Neural cell (in vitro differentiated cells): ENCODE data around the gene IFIT2. TPM values are rescaled to one million over a fixed set of nuclear protein-coding genes. Genes with fewer than 3 reads are reported as not detected.

Experiments used
- H2AFZ ChIP-seq: fragments of 200-600, 300-800 bp; sonication (generic), shearing (Covaris generic); 2 replicates; pipeline ENCODE4 v1.6.0; 2014; ENCODE audit warnings: low read depth, mild to moderate bottlenecking, antibody characterized with exemption, low read length, moderate library complexity
- H3F3A ChIP-seq: fragments of 200-600 bp; shearing (Covaris generic); 2 replicates; pipeline ENCODE4 v1.6.1; 2016; ENCODE audit warnings: mild to moderate bottlenecking, moderate library complexity, mixed read lengths, antibody characterized with exemption, low read length; ENCODE audit not compliant: insufficient read depth, poor library complexity, severe bottlenecking
- H3K27ac ChIP-seq: fragments of 200-600, 300-800 bp; sonication (generic), shearing (Covaris generic); 2 replicates; pipeline ENCODE4 v1.5.1; 2014; ENCODE audit warnings: mild to moderate bottlenecking, low read length, moderate library complexity
- H3K27me3 ChIP-seq: fragments of 300-800, 200-600 bp; sonication (generic), shearing (Covaris generic); 2 replicates; pipeline ENCODE4 v1.6.0; 2014; ENCODE audit warnings: mild to moderate bottlenecking, low read depth, low read length, moderate library complexity; ENCODE audit not compliant: insufficient read depth
- H3K36me3 ChIP-seq: fragments of 300-800, 200-600 bp; sonication (generic), shearing (Covaris generic); 2 replicates; pipeline ENCODE4 v1.5.1; 2014; ENCODE audit warnings: mild to moderate bottlenecking, antibody characterized with exemption, low read length, moderate library complexity; ENCODE audit not compliant: insufficient read depth
- H3K4me2 ChIP-seq: fragments of 300-800, 200-600 bp; sonication (generic), shearing (Covaris generic); 2 replicates; pipeline ENCODE4 v1.6.0; 2014; ENCODE audit warnings: mild to moderate bottlenecking, low read length
- H3K4me3 ChIP-seq: fragments of 300-800, 200-600 bp; sonication (generic), shearing (Covaris generic); 2 replicates; pipeline ENCODE4 v1.5.1; 2014; ENCODE audit warnings: mild to moderate bottlenecking, low read length, moderate library complexity
- H3K79me2 ChIP-seq: fragments of 200-600 bp; shearing (Covaris generic); replicated peaks from 2 replicates; pipeline ENCODE4 v1.6.0; 2014; ENCODE audit warnings: mild to moderate bottlenecking, low read length, moderate library complexity; ENCODE audit not compliant: insufficient read depth
- H3K9ac ChIP-seq: fragments of 300-800, 200-600 bp; sonication (generic), shearing (Covaris generic); 2 replicates; pipeline ENCODE4 v1.6.1; 2016; ENCODE audit warnings: mild to moderate bottlenecking, low read length, mixed read lengths
- H3K9me2 ChIP-seq: fragments of 200-600 bp; shearing (Covaris generic); 2 replicates; pipeline ENCODE4 v1.6.1; 2016; ENCODE audit warnings: mild to moderate bottlenecking, low read length, mixed read lengths; ENCODE audit not compliant: insufficient read depth
- H3K9me3 ChIP-seq: fragments of 200-600, 300-800 bp; sonication (generic), shearing (Covaris generic); 2 replicates; pipeline ENCODE4 v1.6.1; 2016; ENCODE audit warnings: mild to moderate bottlenecking, mixed run types, low read length, moderate library complexity, mixed read lengths
- H4K20me1 ChIP-seq: fragments of 200-600 bp; shearing (Covaris generic); 2 replicates; pipeline ENCODE4 v1.6.1; 2016; ENCODE audit warnings: mild to moderate bottlenecking, mixed run types; ENCODE audit not compliant: insufficient read depth
- CTCF ChIP-seq: fragments of 450-650 bp; IDR thresholded peaks from 2 replicates; pipeline ENCODE4 v1.5.1; 2014; ENCODE audit warnings: antibody characterized with exemption, mild to moderate bottlenecking, moderate library complexity; ENCODE audit not compliant: poor library complexity, severe bottlenecking
- EP300 ChIP-seq: fragments of 450-650 bp; conservative IDR thresholded peaks from 2 replicates; pipeline ENCODE4 v1.6.1; 2014; ENCODE audit warnings: antibody characterized with exemption, mild to moderate bottlenecking, moderate library complexity; ENCODE audit not compliant: poor library complexity, severe bottlenecking
- EZH2 ChIP-seq: fragments of 200-600, 300-800 bp; shearing (Covaris generic), sonication (generic); IDR thresholded peaks from 2 replicates; pipeline ENCODE4 v1.6.1; 2014; ENCODE audit warnings: antibody characterized with exemption, low read length, borderline replicate concordance, mild to moderate bottlenecking; ENCODE audit not compliant: insufficient read depth, poor library complexity, severe bottlenecking
- MXI1 ChIP-seq: fragments of 450-650 bp; conservative IDR thresholded peaks from 2 replicates; pipeline ENCODE4 v1.6.1; 2014; ENCODE audit warnings: antibody characterized with exemption, mild to moderate bottlenecking; ENCODE audit not compliant: poor library complexity, severe bottlenecking
- POLR2AphosphoS5 ChIP-seq: IDR thresholded peaks from 2 replicates; pipeline ENCODE4 v1.6.1; 2012
- RAD21 ChIP-seq: fragments of 450-650 bp; conservative IDR thresholded peaks from 2 replicates; pipeline ENCODE4 v1.6.1; 2014; ENCODE audit warnings: antibody characterized with exemption, mild to moderate bottlenecking, moderate library complexity
- REST ChIP-seq: IDR thresholded peaks from 2 replicates; pipeline ENCODE4 v1.6.1; 2012; ENCODE audit warnings: borderline replicate concordance
- SMC3 ChIP-seq: fragments of 450-650 bp; conservative IDR thresholded peaks from 2 replicates; pipeline ENCODE4 v1.6.1; 2014; ENCODE audit warnings: antibody characterized with exemption, mild to moderate bottlenecking, moderate library complexity; ENCODE audit not compliant: poor library complexity
- TAF1 ChIP-seq: IDR thresholded peaks from 2 replicates; pipeline ENCODE4 v1.6.1; 2012; ENCODE audit warnings: low read depth
- polyA plus RNA-seq: library from polyadenylated mRNA; depleted of rRNA; stranded (reverse); fragments of >200 nt; gene quantifications from 2 replicates; pipeline ENCODE4 v1.2.3, GENCODE V29; 2014

Gene IFIT2
- polyA plus RNA-seq, 1 donor from 2014 or later = 0.26 TPM

GRCh38 chr10:89262086-89263051 is 39.5 kb upstream of the IFIT2 start:
- H3K9me3 ChIP-seq = no peaks in the 10 kb centered on the region
- no peak overlapping the region for H3K4me2 ChIP-seq
- no peaks in the 10 kb centered on the region for H3K36me3 ChIP-seq
- H3K4me3 ChIP-seq = no peak overlapping the region
- no peak overlapping the region for H3K27ac ChIP-seq
- no peaks in the 10 kb centered on the region for H4K20me1 ChIP-seq
- TF ChIP-seq TAF1 (no peak), EP300 (no peak), SMC3 (no peak), CTCF (no peak), EZH2 (no peak), MXI1 (no peak), POLR2AphosphoS5 (no peak), RAD21 (no peak), REST (no peak)
- no peak overlapping the region for H2AFZ ChIP-seq
- H3K9ac ChIP-seq = no peak overlapping the region
- H3F3A ChIP-seq = no peaks in the 10 kb centered on the region
- H3K79me2 ChIP-seq = no peaks in the 10 kb centered on the region
- no peaks in the 10 kb centered on the region for H3K27me3 ChIP-seq
- H3K9me2 ChIP-seq = no peaks in the 10 kb centered on the region

GRCh38 chr10:89263091-89263490 is 38.8 kb upstream of the IFIT2 start:
- no peaks in the 10 kb centered on the region for H4K20me1 ChIP-seq
- no peaks in the 10 kb centered on the region for H3K9me2 ChIP-seq
- H3K27me3 ChIP-seq = no peaks in the 10 kb centered on the region
- TF ChIP-seq EZH2 (no peak), CTCF (no peak), REST (no peak), TAF1 (no peak), MXI1 (no peak), EP300 (no peak), RAD21 (no peak), POLR2AphosphoS5 (no peak), SMC3 (no peak)
- H3K9me3 ChIP-seq = no peaks in the 10 kb centered on the region
- H3K79me2 ChIP-seq = no peaks in the 10 kb centered on the region
- H3K36me3 ChIP-seq = no peaks in the 10 kb centered on the region
- H3K4me3 ChIP-seq = no peak overlapping the region
- no peak overlapping the region for H3K27ac ChIP-seq
- no peak overlapping the region for H2AFZ ChIP-seq
- H3F3A ChIP-seq = no peaks in the 10 kb centered on the region
- H3K9ac ChIP-seq = no peak overlapping the region
- H3K4me2 ChIP-seq = no peak overlapping the region
